Activated T-cell treated with anti-CD3 and anti-CD28 coated beads for 1 hour (primary cell): Measurements from ENCODE around the gene SPRED3.
"Not testable (repeated sequence)": the region's sequence is repeated elsewhere in the genome, so short reads cannot be mapped to it uniquely, and the experiment has no call there.

ENCODE experiments used
- DNase-seq: peaks from one replicate; pipeline ENCODE4 v3.0.0-alpha.2; 2020; ENCODE audit warnings: low read depth

SPRED3 gene

GRCh38 chr19:38388349-38389100 lies at the start of gene SPRED3:
TSS of gene SPRED3 (plus strand) at chr19:38388697. CDS start at chr19:38390303, 1,606 bp downstream.
- DNase-seq = no peak

DNA sequence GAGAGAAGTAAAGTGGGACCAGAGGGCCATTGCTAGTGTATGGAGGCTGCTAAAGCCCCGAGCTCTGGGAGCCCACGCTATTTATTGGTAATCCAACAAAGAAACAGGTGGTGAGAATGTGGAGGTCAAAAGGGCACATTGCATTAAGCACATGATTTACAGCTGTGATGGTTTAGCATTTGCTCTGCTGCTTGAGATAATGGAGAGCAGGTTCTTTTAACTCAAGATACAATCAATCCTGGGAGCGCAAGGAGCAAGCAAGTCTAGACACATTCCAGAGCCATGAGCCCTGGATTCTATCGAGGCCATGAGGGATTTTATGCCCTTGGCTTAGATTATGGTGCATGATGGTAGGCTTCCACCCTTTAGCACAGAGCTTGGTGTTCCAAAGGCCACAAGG lies 49.5 kb upstream of the SPRED3 start:
- DNase-seq = not testable (repeated sequence)

- no peak for DNase-seq
Measured at GRCh38 chr19:38340927-38341326, 47.6 kb upstream of the SPRED3 start.

DNA sequence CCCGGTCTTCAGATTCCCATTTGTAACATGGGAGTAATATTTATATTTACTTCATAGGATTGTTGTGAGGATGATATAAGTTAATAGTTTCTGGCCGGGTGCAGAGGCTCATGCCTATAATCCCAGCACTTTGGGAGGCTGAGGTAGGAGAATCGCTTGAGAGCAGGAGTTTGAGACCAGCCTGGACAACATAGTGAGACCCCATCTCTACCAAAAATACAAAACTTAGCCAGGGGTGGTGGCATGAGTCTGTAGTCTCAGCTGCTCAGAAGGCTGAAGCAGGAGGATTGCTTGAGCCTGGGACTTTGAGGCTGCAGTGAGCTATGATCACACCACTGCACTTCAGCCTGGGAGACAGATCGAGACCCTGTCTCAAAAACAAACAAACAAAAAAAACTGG lies 41.7 kb upstream of the SPRED3 start:
- no peak for DNase-seq

GRCh38 chr19:38350883-38351282 lies 37.6 kb upstream of the SPRED3 start:
- no peak for DNase-seq

DNA sequence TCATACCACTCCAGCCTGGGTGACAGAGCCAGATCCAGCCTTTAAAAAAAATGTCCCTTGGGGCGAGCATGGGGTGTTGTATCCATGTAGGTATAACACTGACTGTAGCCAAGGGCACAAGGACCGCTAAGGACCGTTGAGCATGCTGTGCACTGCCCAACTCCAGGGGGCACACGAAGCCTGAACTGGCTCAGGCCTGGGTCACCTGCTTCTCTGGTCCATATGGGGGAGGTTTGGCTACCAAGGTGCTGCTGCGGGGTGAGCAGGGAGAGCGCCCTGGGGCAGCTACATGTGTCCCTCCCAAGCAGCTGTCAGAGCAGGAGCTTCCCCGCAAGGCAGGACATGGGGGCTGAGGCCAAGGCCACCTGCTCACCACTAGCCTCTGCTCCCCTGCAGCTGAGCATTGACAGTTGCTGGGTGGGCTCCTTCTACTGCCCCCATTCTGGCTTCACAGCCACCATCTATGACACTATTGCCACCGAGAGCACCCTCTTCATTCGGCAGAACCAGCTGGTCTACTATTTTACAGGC lies 36.6 kb upstream of the SPRED3 start:
- no peak for DNase-seq

DNA sequence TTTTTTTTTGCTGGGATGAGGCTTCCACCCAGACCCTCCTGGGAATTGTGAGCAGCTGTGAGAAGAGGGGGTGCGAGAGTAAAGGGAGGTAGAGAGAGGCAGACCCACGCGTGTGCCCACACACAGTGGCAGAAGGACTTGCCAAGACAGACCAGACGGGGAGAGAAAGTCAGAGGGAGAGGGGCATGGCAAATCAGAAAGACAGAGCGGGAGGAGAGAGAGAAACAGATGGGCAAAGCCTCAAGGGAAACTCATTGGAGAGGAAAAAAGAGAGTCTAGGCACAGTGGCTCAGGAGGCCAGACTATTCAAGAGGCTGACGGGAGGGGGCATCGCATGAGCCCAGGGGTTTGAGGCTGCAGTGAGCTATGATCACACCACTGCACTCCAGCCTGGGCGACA lies 35.9 kb upstream of the SPRED3 start:
- no peak for DNase-seq

- DNase-seq = no peak
Measured at GRCh38 chr19:38355728-38356725, 32.5 kb upstream of the SPRED3 start.

GRCh38 chr19:38358071-38358470 lies 30.4 kb upstream of the SPRED3 start:
- DNase-seq = no peak

DNA sequence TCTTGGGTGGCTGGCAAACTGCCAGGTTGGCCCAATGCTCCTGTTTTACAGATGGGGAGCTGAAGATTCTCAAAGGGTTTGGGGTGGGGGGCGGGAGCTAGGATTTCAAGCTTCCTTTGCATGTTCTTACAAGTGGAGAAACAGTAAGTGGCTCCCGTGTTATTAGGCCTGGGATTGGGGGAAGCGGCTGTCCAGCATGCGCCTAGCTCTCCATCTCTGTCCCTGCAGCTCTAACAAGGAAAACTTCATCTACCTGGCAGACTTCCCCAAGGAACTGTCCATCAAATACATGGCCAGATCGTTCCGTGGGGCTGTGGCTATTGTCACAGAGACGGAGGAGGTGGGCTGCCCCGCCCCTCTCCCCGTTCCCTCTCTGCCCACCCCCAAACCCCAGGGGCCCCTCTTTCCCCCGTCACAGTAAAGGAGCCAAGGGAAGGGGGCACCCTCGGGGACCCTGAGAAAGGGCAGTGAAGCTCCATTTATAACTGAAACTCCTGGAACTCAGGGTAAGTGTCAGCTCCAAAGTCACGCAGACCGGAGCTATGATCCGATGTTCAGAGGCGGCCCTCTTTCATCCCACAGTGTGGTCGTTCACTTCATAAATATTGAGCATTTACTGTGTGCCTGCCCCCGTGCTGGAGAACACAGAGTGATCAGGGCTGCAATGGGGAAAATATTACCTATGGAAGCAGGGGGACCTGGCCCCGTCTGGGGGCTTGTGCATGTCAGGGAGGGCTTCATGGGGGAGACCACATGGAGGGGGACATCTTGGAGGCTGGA lies 29.1 kb upstream of the SPRED3 start:
- no peak for DNase-seq

GRCh38 chr19:38360351-38360750 lies 28.1 kb upstream of the SPRED3 start:
- DNase-seq = no peak

- no peak for DNase-seq
Measured at GRCh38 chr19:38360839-38361631, 27.5 kb upstream of the SPRED3 start.

DNA sequence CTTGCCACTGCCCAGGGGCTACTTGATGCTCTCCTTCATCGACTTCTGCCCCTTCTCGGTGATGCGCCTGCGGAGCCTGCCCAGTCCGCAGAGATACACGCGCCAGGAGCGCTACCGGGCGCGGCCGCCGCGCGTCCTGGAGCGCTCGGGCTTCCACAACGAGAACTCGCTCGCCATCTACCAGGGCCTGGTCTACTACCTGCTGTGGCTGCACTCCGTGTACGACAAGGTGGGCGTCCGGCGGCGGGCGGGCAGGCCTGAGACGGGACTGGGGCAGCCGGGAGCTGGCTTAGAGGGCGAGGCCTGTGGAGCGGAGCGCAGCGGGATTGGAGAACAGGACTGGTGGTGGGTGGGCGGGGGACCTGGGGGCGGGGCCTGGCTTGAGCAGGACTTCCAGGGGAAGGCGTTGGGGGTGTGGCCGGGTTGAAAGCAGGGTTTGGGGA lies 26.8 kb upstream of the SPRED3 start:
- DNase-seq = peak; percentile 33

DNA sequence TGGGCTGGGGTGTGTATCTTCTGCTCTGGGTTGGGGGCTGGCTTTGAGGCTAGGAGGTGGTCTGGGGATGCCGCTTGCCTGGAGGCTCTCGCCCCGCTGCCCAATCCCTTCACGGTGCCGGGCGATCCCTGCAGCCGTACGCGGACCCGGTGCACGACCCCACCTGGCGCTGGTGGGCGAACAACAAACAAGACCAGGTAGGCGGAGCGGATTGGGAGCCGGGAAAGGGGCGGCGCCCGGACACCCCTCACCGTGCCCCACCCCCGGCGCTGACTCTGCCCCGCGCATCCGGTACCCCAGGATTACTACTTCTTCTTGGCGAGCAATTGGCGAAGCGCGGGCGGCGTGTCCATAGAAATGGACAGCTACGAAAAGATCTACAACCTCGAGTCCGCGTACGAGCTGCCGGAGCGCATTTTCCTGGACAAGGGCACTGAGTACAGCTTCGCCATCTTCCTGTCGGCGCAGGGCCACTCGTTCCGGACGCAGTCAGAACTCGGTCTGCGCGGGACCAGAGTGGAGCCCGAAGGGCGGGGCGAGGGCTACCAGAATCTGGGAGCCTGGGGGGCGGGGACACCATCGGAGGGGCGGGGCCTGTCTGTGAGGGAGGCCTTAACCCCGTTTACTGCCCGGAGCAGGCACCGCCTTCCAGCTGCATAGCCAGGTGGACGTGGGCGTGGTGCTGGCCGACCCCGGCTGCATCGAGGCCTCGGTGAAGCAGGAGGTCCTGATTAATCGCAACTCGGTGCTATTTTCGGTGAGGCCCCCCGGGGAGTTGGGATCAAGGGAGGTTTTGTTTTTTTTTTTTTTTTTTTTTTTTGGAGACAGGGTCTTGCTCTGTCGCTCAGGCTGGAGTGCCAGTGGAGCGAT lies 26.2 kb upstream of the SPRED3 start:
- peak; percentile 53 for DNase-seq

DNA sequence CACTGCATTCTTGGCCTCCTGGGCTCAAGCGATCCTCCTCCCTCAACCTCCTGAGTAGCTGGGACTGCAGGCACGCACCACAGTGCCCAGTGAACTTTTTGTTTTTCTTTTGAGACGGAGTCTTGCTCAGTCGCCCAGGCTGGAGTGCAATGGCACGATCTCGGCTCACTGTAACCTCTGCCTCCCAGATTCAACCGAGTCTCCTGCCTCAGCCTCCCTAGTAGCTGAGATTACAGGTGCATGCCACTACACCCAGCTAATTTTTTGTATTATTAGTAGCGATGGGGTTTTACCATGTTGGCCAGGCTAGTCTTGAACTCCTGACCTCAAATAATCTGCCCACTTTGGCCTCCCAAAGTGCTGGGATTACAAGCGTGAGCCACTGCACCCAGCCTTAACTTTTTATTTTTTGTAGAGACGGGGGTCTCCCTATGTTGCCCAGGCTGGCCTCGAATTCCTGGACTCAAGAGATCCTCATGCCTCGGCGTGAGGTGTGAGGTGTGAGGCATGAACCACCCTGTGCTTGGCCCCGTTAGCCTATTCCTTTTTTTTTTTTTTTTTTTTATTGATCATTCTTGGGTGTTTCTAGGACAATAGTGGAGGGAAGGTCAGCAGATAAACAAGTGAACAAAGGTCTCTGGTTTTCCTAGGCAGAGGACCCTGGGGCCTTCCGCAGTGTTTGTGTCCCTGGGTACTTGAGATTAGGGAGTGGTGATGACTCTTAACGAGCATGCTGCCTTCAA lies 25.4 kb upstream of the SPRED3 start:
- DNase-seq = not testable (repeated sequence)

GRCh38 chr19:38367041-38367440 lies 21.5 kb upstream of the SPRED3 start:
- DNase-seq = no peak

GRCh38 chr19:38369584-38369983 lies 18.9 kb upstream of the SPRED3 start:
- DNase-seq = no peak

GRCh38 chr19:38370299-38370698 lies 18.2 kb upstream of the SPRED3 start:
- DNase-seq = no peak

DNA sequence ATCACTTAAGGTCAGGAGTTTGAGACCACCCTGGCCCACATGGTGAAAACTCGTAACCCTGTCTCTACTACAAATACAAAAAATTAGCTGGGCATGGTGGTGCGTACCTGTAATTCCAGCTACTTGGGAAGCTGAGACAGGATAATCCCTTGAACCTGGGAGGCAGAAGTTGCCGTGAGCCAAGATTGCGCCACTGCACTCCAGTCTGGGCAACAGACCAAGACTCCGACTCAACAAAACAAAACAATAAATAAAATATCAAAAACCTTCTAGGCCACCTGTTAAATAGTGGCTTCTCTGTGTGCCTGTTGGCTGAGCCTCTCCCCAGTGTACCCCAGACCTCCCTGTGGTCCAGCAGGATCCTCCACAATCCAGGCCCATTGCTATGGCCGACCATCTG lies 17.4 kb upstream of the SPRED3 start:
- DNase-seq = no peak
